GM23338 (cell line): ENCODE results near the gene LYPD4.

ENCODE experiments used
- CREB1 ChIP-seq: fragments of 250-450 bp; sonication (Bioruptor Pico); IDR thresholded peaks from 2 replicates; pipeline ENCODE4 v1.5.0; 2020; ENCODE audit warnings: low read depth, mild to moderate bottlenecking, moderate library complexity
- EZH2 ChIP-seq: fragments of 200-600 bp; sonication (generic); IDR thresholded peaks from one replicate; pipeline ENCODE4 v1.8.0; 2017; ENCODE audit warnings: antibody characterized with exemption, mild to moderate bottlenecking, low read depth; ENCODE audit not compliant: unreplicated experiment
- JUNB ChIP-seq: IDR thresholded peaks from one replicate; pipeline ENCODE4 v1.6.1; 2016; ENCODE audit warnings: antibody characterized with exemption; ENCODE audit not compliant: unreplicated experiment
- POLR2AphosphoS5 ChIP-seq: IDR thresholded peaks from 2 replicates; pipeline ENCODE4 v1.6.1; 2016; ENCODE audit warnings: antibody characterized with exemption, low read depth
- REST ChIP-seq: IDR thresholded peaks from one replicate; pipeline ENCODE4 v1.6.1; 2018; ENCODE audit warnings: antibody characterized with exemption; ENCODE audit not compliant: unreplicated experiment
- TF ChIP-seq, protein P1 (sequence below), 2 experiments: fragments of 200-600 bp in 1 of 2; sonication (generic) in 1 of 2; conservative IDR thresholded peaks; 2 replicates each; pipeline versions ENCODE4 v1.5.1 to v1.6.1; 2016 to 2017; ENCODE audit warnings: antibody characterized with exemption in 2 of 2, low read depth in 2 of 2, mild to moderate bottlenecking in 2 of 2, moderate library complexity in 1 of 2

DNA sequence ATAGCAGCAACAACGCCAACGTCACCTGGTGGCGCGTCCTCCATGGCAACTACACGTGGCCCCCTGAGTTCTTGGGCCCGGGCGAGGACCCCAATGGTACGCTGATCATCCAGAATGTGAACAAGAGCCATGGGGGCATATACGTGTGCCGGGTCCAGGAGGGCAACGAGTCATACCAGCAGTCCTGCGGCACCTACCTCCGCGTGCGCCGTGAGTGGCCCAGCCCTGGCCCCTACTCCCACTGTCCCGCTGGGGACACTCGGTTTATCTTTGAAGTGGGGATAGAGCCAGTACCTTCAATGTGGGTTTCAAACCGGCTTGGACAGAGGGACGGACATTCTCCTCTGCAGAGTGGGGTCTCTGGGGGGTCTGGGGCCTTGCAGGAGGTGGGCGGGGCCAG, 34.6 kb upstream of the LYPD4 start:
- TF ChIP-seq, protein P1, sequence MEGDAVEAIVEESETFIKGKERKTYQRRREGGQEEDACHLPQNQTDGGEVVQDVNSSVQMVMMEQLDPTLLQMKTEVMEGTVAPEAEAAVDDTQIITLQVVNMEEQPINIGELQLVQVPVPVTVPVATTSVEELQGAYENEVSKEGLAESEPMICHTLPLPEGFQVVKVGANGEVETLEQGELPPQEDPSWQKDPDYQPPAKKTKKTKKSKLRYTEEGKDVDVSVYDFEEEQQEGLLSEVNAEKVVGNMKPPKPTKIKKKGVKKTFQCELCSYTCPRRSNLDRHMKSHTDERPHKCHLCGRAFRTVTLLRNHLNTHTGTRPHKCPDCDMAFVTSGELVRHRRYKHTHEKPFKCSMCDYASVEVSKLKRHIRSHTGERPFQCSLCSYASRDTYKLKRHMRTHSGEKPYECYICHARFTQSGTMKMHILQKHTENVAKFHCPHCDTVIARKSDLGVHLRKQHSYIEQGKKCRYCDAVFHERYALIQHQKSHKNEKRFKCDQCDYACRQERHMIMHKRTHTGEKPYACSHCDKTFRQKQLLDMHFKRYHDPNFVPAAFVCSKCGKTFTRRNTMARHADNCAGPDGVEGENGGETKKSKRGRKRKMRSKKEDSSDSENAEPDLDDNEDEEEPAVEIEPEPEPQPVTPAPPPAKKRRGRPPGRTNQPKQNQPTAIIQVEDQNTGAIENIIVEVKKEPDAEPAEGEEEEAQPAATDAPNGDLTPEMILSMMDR (conservative IDR thresholded peaks at IDR 0.05; ENCODE audit: low read depth in 2 of 2): no peak
- TF ChIP-seq POLR2AphosphoS5: no peak
- TF ChIP-seq CREB1 (CRISPR knock-in tag): no peak
- no peak for TF ChIP-seq JUNB
- TF ChIP-seq EZH2: no peak
- no peak for TF ChIP-seq REST
